SK-N-SH treated with all-trans-retinoic acid at 6 μM for 48 hours (cell line): ENCODE measurements around the gene NFYC.

Experiments used
- ATAC-seq: fragments of 200-7000 bp; cut with Tn5 transposase; 3 replicates; pipeline ENCODE4 v1.9.1; 2020; ENCODE audit warnings: mild to moderate bottlenecking, moderate library complexity
- ARNTL ChIP-seq: fragments of 450-650 bp; formaldehyde crosslinking; IDR thresholded peaks from 2 replicates; pipeline ENCODE4 v1.5.0; 2020; ENCODE audit warnings: low read depth, mild to moderate bottlenecking, moderate library complexity, borderline replicate concordance
- PPARA ChIP-seq: fragments of 250-450 bp; sonication (Bioruptor Pico); IDR thresholded peaks from 2 replicates; pipeline ENCODE4 v1.5.0; 2020; ENCODE audit warnings: mild to moderate bottlenecking, borderline replicate concordance
- RARB ChIP-seq: fragments of 250-450 bp; sonication (Bioruptor Pico); IDR thresholded peaks from 2 replicates; pipeline ENCODE4 v1.8.0; 2021; ENCODE audit warnings: mild to moderate bottlenecking, moderate library complexity
- SNAI2 ChIP-seq: fragments of 250-450 bp; sonication (Bioruptor Pico); IDR thresholded peaks from 2 replicates; pipeline ENCODE4 v1.5.0; 2020; ENCODE audit warnings: mild to moderate bottlenecking, moderate library complexity
- TCF4 ChIP-seq: fragments of 250-450 bp; sonication (Bioruptor Pico); IDR thresholded peaks from 2 replicates; pipeline ENCODE4 v1.8.0; 2021; ENCODE audit warnings: mild to moderate bottlenecking, moderate library complexity, borderline replicate concordance
- TOX ChIP-seq: fragments of 250-450 bp; sonication (Bioruptor Pico); IDR thresholded peaks from 2 replicates; pipeline ENCODE4 v1.8.0; 2021; ENCODE audit warnings: mild to moderate bottlenecking, moderate library complexity, borderline replicate concordance
- ZFP3 ChIP-seq: fragments of 250-450 bp; sonication (Bioruptor Pico); IDR thresholded peaks from 2 replicates; pipeline ENCODE4 v1.5.0; 2020; ENCODE audit warnings: mild to moderate bottlenecking, moderate library complexity
- ZNF70 ChIP-seq: fragments of 450-650 bp; formaldehyde crosslinking; IDR thresholded peaks from 2 replicates; pipeline ENCODE4 v1.5.0; 2020; ENCODE audit warnings: mild to moderate bottlenecking, moderate library complexity
- TF ChIP-seq, protein P1 (sequence below): fragments of 250-450 bp; sonication (Bioruptor Pico); IDR thresholded peaks from 2 replicates; pipeline ENCODE4 v1.5.1; 2020; ENCODE audit warnings: low read depth, mild to moderate bottlenecking, moderate library complexity
- TF ChIP-seq, protein P2 (sequence below): fragments of 250-450 bp; sonication (Bioruptor Pico); IDR thresholded peaks from 2 replicates; pipeline ENCODE4 v1.8.0; 2021; ENCODE audit warnings: low read depth, mild to moderate bottlenecking, moderate library complexity, borderline replicate concordance
- TF ChIP-seq, protein P3 (sequence below): fragments of 250-450 bp; sonication (Bioruptor Pico); IDR thresholded peaks from 2 replicates; pipeline ENCODE4 v1.8.0; 2020; ENCODE audit warnings: mild to moderate bottlenecking, moderate library complexity, borderline replicate concordance
- TF ChIP-seq, protein P4 (sequence below): fragments of 250-450 bp; sonication (Bioruptor Pico); IDR thresholded peaks from 2 replicates; pipeline ENCODE4 v1.5.0; 2020; ENCODE audit warnings: mild to moderate bottlenecking, moderate library complexity

The NFYC gene

DNA sequence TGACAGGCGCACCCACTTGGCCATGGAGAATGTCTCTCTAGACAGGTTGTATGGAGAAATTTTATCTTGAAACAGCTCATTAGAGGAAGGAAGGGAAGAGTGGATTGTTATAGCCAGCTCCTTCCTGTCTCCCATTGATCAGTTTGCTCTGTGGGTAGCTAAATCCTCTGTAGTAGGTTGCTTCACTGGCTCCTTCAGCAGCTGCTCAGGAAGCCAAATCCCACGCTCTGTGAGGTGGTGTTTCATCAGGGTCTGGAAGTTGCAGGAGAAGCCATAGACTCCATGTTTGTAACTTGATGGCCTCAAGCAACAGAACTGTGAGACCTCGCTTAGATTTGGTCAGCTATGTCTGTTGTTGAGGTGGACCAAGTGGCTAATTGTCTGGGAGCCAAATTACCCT is 6.8 kb upstream of the NFYC start (continued):
- TF ChIP-seq, protein P1, sequence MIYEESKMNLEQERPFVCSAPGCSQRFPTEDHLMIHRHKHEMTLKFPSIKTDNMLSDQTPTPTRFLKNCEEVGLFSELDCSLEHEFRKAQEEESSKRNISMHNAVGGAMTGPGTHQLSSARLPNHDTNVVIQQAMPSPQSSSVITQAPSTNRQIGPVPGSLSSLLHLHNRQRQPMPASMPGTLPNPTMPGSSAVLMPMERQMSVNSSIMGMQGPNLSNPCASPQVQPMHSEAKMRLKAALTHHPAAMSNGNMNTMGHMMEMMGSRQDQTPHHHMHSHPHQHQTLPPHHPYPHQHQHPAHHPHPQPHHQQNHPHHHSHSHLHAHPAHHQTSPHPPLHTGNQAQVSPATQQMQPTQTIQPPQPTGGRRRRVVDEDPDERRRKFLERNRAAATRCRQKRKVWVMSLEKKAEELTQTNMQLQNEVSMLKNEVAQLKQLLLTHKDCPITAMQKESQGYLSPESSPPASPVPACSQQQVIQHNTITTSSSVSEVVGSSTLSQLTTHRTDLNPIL (CRISPR knock-in tag), result no peak
- TF ChIP-seq, protein P2, sequence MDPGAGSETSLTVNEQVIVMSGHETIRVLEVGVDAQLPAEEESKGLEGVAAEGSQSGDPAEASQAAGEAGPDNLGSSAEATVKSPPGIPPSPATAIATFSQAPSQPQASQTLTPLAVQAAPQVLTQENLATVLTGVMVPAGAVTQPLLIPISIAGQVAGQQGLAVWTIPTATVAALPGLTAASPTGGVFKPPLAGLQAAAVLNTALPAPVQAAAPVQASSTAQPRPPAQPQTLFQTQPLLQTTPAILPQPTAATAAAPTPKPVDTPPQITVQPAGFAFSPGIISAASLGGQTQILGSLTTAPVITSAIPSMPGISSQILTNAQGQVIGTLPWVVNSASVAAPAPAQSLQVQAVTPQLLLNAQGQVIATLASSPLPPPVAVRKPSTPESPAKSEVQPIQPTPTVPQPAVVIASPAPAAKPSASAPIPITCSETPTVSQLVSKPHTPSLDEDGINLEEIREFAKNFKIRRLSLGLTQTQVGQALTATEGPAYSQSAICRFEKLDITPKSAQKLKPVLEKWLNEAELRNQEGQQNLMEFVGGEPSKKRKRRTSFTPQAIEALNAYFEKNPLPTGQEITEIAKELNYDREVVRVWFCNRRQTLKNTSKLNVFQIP (CRISPR knock-in tag), result no peak
- TF ChIP-seq TOX (CRISPR knock-in tag), result no peak

DNA sequence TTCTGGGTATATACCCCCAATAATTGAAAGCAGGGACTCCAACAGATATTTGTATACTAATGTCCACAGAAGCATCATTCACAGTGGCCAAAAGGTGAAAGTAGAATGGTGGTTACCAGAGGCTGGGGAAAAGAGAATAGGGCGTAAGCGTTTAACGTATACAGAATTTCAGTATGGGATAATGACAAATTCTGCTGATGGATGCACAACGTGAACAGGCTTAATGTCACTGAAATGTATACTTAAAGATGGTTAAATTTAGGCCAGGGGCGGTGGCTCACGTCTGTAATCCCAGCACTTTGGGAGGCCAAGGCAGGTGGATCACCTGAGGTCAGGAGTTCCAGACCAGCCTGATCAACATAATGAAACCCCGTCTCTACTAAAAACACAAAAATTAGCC is 4.4 kb upstream of the NFYC start:
- TF ChIP-seq TCF4 (CRISPR knock-in tag) (no peak), RARB (CRISPR knock-in tag) (no peak), ZFP3 (CRISPR knock-in tag) (no peak), ZNF70 (CRISPR knock-in tag) (no peak), ARNTL (no peak)
- TF ChIP-seq, protein P3, sequence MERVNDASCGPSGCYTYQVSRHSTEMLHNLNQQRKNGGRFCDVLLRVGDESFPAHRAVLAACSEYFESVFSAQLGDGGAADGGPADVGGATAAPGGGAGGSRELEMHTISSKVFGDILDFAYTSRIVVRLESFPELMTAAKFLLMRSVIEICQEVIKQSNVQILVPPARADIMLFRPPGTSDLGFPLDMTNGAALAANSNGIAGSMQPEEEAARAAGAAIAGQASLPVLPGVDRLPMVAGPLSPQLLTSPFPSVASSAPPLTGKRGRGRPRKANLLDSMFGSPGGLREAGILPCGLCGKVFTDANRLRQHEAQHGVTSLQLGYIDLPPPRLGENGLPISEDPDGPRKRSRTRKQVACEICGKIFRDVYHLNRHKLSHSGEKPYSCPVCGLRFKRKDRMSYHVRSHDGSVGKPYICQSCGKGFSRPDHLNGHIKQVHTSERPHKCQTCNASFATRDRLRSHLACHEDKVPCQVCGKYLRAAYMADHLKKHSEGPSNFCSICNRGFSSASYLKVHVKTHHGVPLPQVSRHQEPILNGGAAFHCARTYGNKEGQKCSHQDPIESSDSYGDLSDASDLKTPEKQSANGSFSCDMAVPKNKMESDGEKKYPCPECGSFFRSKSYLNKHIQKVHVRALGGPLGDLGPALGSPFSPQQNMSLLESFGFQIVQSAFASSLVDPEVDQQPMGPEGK (CRISPR knock-in tag), result no peak
- TF ChIP-seq, protein P1 (CRISPR knock-in tag), result no peak
- TF ChIP-seq, protein P2 (CRISPR knock-in tag), result no peak
- TF ChIP-seq, protein P4, sequence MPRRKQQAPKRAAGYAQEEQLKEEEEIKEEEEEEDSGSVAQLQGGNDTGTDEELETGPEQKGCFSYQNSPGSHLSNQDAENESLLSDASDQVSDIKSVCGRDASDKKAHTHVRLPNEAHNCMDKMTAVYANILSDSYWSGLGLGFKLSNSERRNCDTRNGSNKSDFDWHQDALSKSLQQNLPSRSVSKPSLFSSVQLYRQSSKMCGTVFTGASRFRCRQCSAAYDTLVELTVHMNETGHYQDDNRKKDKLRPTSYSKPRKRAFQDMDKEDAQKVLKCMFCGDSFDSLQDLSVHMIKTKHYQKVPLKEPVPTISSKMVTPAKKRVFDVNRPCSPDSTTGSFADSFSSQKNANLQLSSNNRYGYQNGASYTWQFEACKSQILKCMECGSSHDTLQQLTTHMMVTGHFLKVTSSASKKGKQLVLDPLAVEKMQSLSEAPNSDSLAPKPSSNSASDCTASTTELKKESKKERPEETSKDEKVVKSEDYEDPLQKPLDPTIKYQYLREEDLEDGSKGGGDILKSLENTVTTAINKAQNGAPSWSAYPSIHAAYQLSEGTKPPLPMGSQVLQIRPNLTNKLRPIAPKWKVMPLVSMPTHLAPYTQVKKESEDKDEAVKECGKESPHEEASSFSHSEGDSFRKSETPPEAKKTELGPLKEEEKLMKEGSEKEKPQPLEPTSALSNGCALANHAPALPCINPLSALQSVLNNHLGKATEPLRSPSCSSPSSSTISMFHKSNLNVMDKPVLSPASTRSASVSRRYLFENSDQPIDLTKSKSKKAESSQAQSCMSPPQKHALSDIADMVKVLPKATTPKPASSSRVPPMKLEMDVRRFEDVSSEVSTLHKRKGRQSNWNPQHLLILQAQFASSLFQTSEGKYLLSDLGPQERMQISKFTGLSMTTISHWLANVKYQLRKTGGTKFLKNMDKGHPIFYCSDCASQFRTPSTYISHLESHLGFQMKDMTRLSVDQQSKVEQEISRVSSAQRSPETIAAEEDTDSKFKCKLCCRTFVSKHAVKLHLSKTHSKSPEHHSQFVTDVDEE (CRISPR knock-in tag), result no peak
- ATAC-seq, result no peak

DNA sequence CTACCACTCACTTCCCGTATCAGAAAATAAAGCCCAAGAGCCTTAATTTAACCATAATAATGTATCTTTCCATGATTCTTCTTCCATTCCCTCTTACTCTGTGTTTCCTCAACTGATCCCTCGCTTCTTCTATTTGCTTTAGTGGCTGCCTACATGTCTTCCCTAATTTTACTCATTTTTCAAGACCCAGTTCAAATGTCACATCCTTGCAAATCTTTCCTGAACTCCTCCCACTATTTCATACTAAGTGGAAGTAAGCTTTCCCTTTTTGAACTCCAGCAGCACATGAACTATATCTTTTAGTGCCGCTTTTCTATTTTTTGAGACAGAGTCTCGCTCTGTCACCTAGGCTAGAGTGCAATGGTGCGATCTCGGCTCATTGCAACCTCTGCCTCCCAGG is 3.8 kb upstream of the NFYC start:
- TF ChIP-seq, protein P4 (CRISPR knock-in tag), result no peak
- TF ChIP-seq, protein P3 (CRISPR knock-in tag), result no peak
- TF ChIP-seq SNAI2 (CRISPR knock-in tag) (no peak), PPARA (CRISPR knock-in tag) (no peak)
- ATAC-seq, result no peak
